ENCODE data around the gene LEO1.

GRCh38 chr15:51952805-51953204 lies 18.8 kb downstream of the LEO1 start:
- no peak for TF ChIP-seq CTCF (IDR thresholded peaks at IDR 0.05)
- no peak for TF ChIP-seq POLR2A (IDR thresholded peaks at IDR 0.05)
- no peak for TF ChIP-seq EP300 (IDR thresholded peaks at IDR 0.05)
- no peak for TF ChIP-seq POLR2AphosphoS5 (IDR thresholded peaks at IDR 0.05)

All from stomach (tissue), 4 donors.